ENCODE results near the gene DOHH.

- no peak for TF ChIP-seq MYC (IDR thresholded peaks at IDR 0.05; ENCODE audit: low read depth, low read length)
- no peak for TF ChIP-seq MYC (CRISPR knock-in tag; IDR thresholded peaks at IDR 0.05; ENCODE audit: borderline replicate concordance, low read depth)
- TF ChIP-seq, protein P1, sequence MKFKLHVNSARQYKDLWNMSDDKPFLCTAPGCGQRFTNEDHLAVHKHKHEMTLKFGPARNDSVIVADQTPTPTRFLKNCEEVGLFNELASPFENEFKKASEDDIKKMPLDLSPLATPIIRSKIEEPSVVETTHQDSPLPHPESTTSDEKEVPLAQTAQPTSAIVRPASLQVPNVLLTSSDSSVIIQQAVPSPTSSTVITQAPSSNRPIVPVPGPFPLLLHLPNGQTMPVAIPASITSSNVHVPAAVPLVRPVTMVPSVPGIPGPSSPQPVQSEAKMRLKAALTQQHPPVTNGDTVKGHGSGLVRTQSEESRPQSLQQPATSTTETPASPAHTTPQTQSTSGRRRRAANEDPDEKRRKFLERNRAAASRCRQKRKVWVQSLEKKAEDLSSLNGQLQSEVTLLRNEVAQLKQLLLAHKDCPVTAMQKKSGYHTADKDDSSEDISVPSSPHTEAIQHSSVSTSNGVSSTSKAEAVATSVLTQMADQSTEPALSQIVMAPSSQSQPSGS (CRISPR knock-in tag; IDR thresholded peaks at IDR 0.05), result no peak
- TF ChIP-seq FOSL1 (tag; conservative IDR thresholded peaks at IDR 0.05), result no peak
- no peak for TF ChIP-seq FOS (IDR thresholded peaks at IDR 0.05; ENCODE audit: extremely low read depth, insufficient read length)
- TF ChIP-seq TOE1 (IDR thresholded peaks at IDR 0.05; ENCODE audit: borderline replicate concordance), result no peak
- no peak for TF ChIP-seq TOE1 (CRISPR knock-in tag; IDR thresholded peaks at IDR 0.05; ENCODE audit: borderline replicate concordance, low read depth)
- no peak for TF ChIP-seq SP2 (IDR thresholded peaks at IDR 0.05; ENCODE audit: extremely low read depth, low read depth, low read length, poor library complexity, severe bottlenecking)
- TF ChIP-seq ZBTB8A (IDR thresholded peaks at IDR 0.05; ENCODE audit: partially characterized antibody), result no peak
- TF ChIP-seq, protein P2, sequence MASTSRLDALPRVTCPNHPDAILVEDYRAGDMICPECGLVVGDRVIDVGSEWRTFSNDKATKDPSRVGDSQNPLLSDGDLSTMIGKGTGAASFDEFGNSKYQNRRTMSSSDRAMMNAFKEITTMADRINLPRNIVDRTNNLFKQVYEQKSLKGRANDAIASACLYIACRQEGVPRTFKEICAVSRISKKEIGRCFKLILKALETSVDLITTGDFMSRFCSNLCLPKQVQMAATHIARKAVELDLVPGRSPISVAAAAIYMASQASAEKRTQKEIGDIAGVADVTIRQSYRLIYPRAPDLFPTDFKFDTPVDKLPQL (IDR thresholded peaks at IDR 0.05; ENCODE audit: extremely low read depth, insufficient read length), result no peak
- TF ChIP-seq, protein P3, sequence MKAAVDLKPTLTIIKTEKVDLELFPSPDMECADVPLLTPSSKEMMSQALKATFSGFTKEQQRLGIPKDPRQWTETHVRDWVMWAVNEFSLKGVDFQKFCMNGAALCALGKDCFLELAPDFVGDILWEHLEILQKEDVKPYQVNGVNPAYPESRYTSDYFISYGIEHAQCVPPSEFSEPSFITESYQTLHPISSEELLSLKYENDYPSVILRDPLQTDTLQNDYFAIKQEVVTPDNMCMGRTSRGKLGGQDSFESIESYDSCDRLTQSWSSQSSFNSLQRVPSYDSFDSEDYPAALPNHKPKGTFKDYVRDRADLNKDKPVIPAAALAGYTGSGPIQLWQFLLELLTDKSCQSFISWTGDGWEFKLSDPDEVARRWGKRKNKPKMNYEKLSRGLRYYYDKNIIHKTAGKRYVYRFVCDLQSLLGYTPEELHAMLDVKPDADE (conservative IDR thresholded peaks at IDR 0.05; ENCODE audit: control insufficient read depth, low read depth, low read length), result no peak; the same call in 1 of the 2 replicates
- TF ChIP-seq HMG20A (CRISPR knock-in tag; conservative IDR thresholded peaks at IDR 0.05), result no peak
- TF ChIP-seq BRCA1 (IDR thresholded peaks at IDR 0.05), result no peak
- TF ChIP-seq BRCA1 (CRISPR knock-in tag; IDR thresholded peaks at IDR 0.05), result no peak
- TF ChIP-seq TARDBP (IDR thresholded peaks at IDR 0.05), result no peak
Measured at GRCh38 chr19:3506384-3507340, 6.2 kb upstream of the DOHH start.
